AG09309 (cell line): ENCODE data around the gene OTULIN.

Source experiments
- DNase-seq: peaks from one replicate; pipeline ENCODE4 v3.0.0-alpha.2; 2010; ENCODE audit warnings: low read depth
- H3K4me3 ChIP-seq: 2 replicates; pipeline ENCODE4 v1.5.1; 2011; ENCODE audit warnings: mild to moderate bottlenecking, low read depth, low read length, moderate library complexity; ENCODE audit not compliant: control insufficient read depth
- TF ChIP-seq, protein P1 (sequence below): IDR thresholded peaks from 2 replicates; pipeline ENCODE4 v1.5.1; 2011; ENCODE audit warnings: mild to moderate bottlenecking, low read depth, low read length, inconsistent platforms; ENCODE audit not compliant: insufficient read depth, control insufficient read depth; ENCODE audit errors: missing control alignments

OTULIN gene

DNA sequence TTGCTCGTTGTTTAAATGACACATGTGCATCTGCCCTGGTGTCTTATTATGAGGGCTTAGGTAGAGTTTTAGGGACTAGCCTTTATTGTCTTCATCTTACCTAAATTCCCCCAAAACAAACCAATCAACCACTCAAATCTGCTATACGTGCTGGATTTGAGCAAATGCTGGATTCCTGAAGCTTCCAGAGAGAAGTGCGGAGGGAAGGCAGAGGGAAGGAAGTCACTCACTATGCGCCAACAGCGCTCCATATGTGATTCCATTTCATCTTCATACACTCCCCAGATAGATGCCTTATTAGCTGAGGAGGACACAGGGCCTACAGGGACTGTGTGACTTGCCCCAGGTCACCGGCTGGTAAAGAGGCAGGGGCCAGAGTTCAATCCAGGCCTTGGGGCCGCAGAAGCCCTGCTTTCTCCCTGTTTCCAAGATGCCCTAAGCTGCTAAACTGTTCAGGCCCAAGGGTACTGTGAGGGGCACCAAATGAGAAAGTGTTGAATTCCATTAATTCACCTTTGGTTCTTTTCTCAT is 63.5 kb downstream of the OTULIN start:
- no peak overlapping the region for H3K4me3 ChIP-seq
- no peak for DNase-seq
- TF ChIP-seq, protein P1, sequence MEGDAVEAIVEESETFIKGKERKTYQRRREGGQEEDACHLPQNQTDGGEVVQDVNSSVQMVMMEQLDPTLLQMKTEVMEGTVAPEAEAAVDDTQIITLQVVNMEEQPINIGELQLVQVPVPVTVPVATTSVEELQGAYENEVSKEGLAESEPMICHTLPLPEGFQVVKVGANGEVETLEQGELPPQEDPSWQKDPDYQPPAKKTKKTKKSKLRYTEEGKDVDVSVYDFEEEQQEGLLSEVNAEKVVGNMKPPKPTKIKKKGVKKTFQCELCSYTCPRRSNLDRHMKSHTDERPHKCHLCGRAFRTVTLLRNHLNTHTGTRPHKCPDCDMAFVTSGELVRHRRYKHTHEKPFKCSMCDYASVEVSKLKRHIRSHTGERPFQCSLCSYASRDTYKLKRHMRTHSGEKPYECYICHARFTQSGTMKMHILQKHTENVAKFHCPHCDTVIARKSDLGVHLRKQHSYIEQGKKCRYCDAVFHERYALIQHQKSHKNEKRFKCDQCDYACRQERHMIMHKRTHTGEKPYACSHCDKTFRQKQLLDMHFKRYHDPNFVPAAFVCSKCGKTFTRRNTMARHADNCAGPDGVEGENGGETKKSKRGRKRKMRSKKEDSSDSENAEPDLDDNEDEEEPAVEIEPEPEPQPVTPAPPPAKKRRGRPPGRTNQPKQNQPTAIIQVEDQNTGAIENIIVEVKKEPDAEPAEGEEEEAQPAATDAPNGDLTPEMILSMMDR: no peak

DNA sequence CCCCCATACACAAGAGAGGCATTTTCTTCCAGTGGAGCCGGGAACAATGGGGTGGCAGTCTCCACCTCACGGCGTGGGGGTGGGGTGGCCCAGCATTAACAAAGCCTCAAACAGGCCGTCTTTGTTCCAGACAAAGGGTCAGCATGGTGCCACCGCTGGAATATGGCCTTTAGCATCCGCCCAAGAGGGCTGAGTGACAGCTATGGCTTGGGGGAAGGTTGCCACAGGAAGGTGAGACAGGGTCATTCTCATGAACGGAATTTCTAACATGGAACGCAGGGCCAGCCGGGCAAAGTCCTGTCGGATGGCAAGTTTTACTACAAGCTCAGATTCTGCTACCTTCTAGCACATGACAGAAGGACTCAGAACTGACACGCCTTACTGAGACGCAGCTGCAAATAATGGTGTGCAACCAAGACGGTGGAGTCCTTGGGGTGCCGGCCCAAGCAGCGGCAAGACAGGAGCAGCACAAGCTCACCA is 64.0 kb downstream of the OTULIN start:
- TF ChIP-seq, protein P1: no peak
- H3K4me3 ChIP-seq: no peak overlapping the region
- DNase-seq: no peak

DNA sequence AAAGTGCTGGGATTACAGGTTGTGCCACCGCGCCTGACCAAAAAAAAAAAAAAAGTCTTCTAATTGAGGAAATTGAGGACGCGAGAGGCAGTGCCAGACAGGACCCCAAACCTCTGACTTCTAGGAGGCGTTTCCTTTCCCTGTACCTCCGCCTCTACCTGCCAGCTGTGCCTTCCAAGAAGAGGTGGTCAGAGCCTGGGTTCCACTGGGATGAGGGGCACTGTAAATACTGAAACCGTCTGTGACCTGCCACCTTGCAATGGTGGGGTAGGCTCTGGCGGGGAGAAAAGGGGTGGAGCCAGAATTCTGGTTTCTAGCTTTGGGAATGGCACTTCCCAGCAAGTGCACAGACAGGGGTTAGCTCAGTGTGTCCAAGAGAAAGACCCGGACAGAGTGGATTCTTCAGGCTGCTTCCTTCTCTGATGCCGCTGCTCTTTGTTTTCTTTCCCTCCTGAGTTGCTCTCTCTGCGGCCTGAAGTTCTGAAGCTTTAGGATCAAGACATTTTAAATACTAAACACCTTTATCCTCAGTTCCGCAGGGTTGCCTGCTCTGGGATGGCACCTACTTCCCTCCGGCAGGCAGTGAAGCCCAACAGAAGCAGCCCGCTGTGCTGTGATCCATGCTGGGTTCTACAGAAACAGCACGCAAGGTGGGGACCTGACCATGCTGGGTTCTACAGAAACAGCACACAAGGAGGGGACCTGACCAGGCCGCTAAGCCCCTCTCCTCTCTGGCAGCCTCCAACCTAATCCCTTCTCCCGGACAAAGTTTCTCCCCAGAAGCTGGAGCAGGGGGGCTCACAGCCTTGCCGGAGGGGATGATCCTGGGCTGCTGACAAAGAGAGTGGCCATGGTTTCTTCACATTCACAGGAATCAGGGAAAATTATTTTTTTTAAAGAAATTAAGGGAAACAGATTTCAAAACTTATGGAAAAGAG is 65.2 kb downstream of the OTULIN start:
- no peak for DNase-seq
- TF ChIP-seq, protein P1: no peak
- H3K4me3 ChIP-seq: no peak overlapping the region

DNA sequence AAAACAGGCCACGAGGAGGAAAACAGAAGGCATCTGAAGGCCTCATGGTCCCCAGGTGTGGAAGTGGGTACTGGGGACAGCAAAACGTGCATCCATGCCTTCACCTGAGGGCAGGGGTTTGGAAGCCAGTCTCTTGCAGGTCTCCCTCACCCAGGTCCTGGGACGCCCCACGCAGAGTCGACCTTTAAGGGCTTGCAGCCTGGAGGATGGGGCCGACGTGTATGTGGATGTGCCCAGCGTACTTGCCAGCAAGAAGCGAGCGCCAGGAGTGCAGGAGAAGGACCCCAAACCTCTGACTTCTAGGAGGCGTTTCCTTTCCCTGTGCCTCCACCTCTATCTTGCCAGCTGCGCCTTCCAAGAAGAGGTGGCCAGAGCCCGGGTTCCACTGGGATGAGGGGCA is 65.9 kb downstream of the OTULIN start:
- TF ChIP-seq, protein P1: no peak
- no peak overlapping the region for H3K4me3 ChIP-seq
- no peak for DNase-seq

DNA sequence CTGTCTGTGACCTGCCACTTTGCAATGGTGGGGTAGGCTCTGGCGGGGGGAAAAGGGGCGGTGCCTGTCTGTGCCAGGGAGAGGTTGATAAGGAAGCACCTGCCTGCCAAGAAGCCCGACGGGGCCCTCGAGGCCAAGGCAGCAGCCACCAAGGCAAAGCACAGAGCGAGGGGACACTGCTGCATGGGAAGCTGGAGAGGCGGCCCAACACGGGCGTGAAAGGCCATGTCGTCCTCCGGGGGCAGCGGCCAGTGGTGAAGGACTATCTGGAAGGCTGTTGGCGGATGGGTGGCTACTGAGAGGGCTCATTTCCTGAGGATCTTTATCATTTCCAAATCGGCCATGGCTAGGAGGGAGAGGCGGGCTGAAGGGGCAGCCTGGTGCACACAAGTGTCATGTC is 66.4 kb downstream of the OTULIN start:
- TF ChIP-seq, protein P1: no peak

DNA sequence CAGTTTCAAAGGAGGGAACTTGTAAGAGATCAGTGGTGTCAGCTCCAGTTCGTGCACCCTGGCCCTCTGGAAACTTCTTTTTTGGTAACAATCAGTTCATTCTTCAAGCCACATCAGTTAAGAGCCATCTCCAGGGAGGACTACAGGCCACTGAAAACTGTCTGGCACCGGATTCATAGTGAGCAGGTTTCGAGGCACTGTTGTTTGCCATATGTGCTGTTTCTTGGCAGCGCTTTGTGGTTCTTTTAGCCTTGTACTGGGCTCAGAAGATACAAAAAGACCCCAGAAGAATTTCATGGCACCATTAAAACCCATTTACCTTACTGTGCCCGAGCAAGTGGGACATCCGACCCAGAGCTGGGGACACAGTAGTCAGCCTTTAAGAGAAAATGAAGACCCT is 68.5 kb downstream of the OTULIN start:
- TF ChIP-seq, protein P1: no peak
- no peak for DNase-seq
- no peak overlapping the region for H3K4me3 ChIP-seq

More for the DNA sequence above, 66.4 kb downstream of the OTULIN start:
- H3K4me3 ChIP-seq: no peak overlapping the region
- no peak for DNase-seq
